Globus pallidus (tissue), 1 donor: Measurements from ENCODE around the gene XBP1.
"Not testable (repeated sequence)": the region's sequence is repeated elsewhere in the genome, so short reads cannot be mapped to it uniquely, and the experiment has no call there.

Source experiments
- DNase-seq: peaks from one replicate; pipeline ENCODE4 v3.0.0-alpha.2; 2015; ENCODE audit warnings: low spot score

Gene XBP1

DNA sequence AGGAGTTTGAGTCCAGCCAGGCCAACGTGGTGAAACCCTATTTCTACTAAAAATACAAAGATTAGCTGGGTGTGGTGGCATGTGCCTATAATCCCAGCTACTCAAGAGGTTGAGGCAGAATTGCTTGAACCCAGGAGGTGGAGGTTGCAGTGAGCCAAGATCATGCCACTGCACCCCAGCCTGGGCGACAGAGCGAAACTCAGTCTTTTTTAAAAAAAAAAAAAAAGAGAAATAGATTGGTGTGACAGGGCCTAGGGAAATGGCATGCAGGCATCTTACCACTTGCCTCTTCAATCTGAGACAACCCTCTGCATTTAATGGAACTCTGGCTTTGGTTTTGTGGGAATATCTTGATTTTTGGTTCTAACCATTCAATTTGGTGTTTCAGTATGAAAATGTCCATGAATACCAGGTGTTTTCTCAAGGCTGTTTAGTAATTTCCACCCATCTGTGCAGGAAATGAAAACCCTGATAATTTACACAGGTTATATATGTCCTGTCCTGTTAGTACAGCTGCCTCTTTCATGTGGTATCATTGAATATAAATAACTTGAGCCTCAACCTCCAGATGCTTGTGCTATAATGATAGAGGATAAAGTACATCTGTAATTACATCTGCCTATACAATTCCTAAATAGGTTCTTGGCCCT lies 8.4 kb downstream of the XBP1 start:
- no peak for DNase-seq

DNA sequence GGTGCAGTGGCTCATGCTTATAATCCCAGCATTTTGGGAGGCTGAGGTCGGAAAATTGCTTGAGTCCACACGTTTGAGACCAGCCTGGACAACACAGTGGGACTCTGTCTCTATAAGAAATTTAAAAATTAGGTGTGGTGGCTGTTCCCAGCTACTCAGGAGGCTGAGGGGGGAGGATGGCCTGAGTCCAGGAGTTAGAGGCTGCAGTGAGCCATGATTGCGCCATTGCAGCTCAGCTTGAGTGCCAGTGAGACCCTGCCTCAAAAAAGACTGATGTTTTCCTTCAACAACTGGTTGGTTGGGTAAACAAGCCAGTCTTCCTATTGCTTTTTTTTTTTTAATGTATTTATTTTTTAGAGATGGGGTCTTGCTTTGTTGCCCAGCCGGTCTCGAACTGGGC lies 9.2 kb downstream of the XBP1 start:
- DNase-seq: no peak

DNA sequence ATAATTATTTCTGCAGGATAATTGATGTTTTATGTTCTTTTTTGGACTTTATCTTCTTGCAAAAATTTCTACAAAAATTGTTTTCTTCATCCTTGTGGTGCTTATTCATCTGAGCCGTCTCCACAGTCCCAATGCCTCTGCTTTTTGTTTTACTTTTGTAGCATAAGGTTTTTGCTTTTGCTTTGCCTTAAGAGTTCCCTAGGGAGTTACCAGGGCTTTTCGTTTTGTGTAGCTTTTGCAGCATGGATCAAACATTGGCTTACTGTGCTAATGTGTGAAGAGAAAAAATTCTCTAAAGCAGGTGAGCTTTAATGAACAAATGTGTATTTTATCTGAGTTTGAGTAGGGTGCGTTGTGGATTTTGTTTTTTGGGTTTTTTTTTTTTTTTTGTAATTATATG lies 11.8 kb downstream of the XBP1 start:
- no peak for DNase-seq

DNA sequence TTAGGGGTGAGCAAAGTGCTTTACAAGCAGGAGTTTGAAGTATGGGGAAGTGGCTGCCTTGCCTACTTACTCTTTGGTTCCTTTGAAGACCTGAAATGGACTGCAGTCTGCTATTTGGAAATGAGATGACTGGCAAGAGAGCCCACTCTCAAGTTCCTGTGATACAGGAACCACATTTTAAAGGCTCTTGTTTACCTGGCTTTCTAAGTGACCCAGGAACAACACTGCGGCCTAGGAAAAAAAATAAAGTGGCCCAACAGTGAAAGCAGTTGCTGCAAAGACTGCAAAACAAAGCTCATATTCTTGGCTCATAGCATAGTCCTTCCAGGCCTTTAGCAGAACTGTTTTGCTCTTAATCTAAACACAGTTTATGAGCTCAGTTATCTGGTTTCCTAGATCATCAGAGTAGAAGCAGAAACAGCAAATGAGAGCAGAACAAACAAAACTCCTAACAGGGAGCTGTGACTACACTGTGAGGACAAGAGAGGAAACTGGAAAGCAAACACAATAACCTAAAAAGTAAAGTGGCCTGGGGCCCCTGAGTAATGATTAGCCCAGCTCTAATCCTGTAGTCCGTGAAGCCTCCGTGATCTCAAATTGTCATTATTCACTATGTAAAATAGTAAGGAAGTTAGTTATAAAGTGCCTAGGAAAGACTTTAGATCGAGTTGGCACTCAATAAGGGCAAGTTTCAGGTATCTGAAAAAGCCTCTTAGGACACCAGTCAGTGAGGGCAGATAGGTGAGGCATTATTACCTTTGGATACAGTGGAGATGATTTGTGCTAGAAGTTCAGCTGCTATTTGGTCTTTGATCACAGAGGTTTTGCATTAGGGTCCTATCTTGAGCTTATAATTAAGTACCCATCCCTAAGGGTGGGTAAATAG lies 16.3 kb downstream of the XBP1 start:
- DNase-seq: no peak

DNA sequence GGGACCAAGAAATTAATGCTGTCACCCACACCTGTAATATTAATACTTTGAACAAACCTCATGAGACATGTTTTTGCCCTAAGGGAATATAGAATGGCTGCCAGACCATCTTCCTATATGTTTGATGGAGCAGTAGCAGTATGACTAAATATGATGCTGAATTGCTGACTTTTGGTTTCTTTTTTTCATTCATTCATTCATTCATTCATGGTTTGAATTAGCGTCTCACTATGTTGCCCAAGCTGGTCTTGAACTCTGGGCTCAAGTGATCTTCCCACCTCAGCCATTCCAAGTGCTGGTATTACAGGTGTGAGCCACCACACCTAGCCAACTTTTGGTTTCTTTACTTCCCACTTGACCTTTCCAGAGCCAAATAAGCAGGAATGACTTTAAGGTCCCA lies 20.1 kb downstream of the XBP1 start:
- no peak for DNase-seq

DNA sequence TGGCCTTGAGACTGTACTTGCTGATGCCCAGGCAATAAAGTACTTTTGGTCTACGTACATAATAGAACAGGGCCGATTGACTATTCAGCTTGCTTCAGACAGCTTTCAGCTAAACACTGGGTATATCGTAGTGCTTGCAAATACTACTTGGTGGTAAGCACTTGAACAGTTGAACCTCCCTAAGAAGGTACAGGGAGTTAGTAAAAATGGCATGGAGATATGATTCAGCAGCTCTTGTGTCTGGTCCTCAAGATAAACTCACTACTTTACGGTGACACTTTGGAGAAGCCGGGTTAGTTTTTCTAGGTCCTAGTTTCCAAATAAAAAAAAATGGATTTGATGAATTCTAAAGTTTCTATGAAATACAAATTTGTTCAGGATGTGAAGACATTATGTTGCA lies 20.5 kb downstream of the XBP1 start:
- no peak for DNase-seq

DNA sequence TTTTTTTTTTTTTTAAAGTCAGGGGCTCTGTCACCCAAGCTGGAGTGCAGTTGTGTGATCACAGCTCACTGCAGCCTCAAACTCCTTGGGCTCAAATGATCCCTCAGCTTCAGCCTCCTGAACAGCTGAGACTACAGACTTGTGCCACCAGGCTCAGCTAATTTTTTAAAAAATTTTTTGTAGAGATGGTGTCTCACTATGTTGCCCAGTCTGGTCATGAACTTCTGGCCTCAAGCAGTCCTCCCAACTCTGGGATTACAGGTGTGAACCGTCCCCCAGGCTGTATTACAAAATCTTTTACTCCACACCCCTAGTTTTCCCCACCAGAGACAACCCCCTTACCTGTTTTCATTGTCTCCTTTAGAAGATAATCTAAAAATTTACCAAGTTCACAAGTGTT lies 26.0 kb downstream of the XBP1 start:
- DNase-seq: no peak

DNA sequence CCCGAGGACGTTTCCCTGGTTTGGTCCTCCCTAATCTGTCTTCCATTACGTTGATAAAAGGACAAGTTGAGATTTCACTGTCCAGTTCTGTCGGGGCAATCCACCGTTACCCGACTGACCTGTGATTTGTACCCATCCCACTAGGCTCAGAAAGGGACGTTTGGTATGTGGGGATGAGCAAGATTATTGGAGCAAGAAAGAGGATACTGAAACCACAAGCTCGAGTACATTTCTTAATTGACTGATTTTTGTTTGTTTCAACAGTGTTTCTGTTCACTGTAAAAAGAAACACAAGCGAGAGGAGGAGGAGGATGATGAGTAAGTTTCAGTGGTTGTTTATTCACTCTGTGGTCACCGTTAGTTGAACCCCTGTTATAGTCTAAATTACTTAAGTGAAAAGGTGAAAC lies 26.9 kb downstream of the XBP1 start:
- DNase-seq: no peak

DNA sequence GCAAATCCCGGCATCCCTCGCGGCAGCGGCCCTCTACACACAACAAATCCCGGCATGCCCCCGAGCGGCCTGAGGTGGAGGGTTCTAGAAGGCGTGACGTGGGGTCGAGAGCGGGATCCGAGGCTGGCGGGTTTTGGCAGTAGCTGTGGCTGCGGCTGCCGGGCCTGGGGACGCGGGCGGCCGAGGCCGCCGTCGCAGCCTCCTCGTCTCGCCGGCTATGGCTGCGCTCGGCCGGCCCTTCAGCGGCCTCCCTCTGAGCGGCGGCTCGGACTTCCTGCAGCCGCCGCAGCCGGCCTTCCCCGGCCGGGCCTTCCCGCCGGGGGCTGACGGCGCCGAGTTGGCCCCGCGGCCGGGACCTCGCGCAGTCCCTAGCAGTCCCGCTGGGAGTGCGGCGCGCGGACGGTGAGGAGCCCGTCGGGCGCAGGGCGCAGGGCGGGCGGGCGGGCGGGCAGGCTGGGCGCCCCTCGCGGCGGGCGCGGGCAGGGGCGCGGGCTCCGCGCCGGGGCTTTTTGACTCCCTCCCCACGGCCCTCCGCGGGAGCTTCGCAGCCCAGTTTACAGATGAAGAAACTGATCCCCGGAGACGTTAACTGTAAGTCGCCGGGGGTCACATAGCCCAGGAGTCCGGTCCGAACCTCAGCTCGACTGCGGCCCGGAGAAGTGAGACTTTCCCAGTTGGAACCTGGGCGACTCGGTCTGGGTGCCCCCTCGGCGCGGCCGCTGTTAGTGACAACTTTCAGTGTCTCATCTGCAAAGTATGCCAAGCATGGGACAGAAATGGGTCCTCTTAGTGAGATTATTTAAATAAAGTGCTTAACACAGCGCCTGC lies 27.5 kb downstream of the XBP1 start, which contains the start of gene CCDC117:
TSS of gene CCDC117 (plus strand) at position 63 of the 828 bp plus-strand sequence. CDS start at position 218, 155 bp downstream.
- peak; percentile 97 for DNase-seq

DNA sequence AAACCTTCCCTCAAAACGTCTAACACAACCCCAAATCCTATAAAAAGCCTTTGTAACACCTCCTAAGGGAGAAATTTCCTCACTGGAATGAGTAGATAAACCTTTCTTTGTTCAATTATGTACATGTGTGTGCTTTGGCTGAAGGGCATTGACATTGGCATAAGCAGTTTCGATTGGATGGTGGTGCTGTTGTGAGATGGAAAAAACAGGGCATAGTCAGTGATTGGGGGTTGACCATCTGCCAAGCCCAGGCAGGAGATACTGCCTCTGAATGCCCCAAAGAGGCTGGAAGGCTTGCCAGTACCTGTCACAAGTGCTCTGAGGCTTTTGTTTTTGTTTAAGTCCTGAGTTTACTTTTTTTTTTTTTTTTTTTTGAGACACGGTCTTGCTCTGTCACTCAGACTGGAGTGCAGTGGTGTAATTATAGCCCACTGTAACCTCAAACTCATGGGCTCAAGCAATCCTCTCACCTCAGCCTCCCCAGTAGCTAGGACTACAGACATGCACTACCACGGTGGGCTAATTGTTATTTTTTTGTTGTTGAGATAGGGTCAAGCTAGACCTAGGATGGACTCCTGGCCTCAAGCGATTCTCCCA lies 29.1 kb downstream of the XBP1 start:
- DNase-seq: no peak

DNA sequence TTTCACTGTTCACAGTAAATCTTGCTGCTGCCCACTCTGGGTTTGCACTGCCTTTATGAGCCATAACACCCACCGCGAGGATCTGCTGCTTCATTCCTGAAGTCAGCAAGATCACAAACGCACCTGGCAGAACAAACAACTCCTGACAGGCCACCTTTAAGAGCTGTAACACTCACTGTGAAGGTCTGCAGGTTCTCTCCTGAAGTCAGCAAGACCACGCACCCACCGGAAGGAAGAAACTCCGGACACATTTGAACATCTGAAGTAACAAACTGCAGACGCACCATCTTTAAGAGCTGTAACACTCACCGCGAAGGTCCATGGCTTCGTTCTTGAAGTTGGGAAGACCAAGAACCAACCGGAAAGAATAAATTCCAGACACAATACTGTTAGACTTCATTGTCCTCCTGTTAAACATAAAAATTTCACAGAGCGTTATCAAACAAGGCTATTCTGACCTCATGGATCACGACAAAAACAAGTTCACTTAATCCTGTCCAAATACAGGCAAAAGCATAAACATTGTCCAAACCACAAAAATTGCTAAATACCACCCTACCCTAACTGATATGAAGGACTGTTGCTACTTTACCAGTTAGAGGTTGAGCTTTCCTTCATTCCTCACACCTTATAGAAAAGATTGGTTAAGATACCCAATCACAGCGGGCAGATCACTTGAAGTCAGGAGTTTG lies 30.8 kb downstream of the XBP1 start:
- DNase-seq: no peak

DNA sequence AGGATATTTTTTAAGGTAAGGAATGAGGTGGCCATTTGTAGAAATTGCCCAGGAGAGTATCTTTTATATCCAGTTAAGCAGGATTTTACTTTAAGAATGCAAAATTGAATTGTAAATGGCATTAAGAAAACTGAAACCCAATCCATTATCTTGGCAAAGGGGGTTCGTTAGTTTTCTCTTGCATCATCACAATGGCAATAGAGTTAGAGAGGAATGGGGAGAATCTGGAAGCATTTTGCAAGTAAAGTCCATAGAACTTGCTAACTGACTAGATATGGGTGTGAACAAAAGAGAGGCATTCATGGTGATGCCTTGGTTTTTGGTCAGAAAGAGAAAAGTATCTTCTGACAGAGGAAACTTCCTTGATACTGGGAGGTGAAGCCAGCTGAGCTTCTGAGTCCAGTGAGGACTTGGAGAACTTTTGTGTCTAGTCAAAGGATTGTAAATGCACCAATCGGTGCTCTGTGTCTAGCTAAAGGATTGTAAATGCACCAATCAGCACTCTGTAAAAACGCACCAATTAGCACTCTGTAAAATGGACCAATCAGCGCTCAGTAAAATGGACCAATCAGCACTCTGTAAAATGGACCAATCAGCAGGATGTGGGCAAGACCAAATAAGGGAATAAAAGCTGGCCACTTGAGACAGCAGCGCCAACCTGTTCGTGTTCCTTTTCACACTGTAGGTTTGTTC lies 31.5 kb downstream of the XBP1 start:
- no peak for DNase-seq

DNA sequence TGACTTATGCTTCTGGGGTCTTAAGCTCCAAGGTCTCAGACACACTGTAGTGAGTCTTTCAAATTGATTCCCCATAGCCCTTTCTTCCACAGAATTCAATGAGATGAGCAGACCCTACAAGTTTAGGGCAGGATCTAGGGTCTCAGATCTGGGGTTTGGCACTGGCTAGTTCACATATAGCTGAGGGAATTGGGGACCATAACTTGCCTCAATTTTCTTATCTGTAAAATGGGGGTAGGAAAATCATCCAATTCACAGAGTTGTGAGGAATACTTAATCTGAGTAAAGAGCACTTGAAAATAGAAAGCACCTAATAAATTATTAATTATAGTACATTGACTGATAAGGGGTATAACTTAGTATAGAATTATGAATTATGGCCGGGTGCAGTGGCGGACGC lies 33.7 kb downstream of the XBP1 start:
- DNase-seq: no peak

DNA sequence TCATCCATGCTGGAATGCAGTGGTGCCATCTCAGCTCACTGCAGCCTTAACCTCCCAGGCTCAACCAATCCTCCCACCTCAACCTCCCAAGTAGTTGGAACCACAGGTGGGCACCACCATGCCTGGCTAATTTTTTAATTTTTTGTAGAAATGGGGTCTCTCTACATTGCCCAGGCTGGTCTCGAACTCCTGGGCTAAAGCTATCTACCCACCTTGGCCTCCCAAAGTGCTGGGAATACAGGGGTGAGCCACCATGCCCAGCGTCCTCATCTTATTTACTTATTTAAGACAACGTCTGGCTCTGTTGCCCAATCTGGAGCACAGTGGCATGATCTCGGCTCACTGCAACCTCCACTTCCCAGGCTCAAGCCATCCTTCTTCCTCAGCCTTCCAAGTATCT lies 38.4 kb downstream of the XBP1 start:
- not testable (repeated sequence) for DNase-seq

DNA sequence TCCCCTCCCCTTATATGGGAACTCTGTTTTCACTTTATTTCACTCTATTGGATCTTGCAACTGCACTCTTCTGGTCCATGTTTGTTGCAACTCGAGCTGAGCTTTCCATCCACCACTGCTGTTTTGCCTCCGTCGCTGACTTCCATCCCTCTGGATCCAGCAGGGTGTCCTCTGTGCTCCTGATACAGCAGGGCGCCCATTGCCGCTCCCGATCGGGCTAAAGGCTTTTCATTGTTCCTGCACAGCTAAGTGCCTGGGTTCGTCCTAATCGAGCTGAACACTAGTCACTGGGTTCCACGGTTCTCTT lies 39.0 kb downstream of the XBP1 start:
- DNase-seq: no peak

DNA sequence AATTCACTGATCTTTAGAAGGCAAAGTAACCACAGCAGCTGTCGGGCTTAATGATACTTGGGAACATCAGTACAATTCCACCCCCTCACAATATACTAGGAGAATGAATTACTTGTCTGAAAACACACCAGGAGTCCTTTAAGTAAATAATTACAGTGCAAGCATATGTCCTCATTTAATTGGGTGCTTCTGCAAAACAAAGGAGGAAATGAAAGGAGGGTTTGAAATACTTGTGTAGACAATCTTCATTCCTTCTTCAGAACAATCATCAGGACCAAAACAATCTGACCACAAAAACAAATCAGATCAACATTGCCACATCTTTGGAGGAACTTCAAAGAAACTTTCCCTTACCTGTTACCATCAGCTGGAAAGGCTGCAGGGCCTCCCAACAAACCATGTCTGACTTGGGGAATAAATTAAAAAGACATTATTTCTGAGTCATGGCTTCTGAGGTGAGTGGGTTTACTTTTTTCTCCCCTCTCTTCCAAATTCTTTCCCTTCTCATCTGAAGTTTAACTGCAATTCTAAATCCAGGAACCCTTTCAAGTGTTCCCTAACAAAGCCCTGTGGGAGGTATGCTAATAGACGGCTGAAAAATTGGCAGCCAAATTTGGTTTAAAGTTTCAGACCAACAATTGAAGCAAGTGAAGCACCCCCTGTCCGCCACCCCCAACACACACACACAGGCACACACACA lies 40.4 kb downstream of the XBP1 start:
- DNase-seq: no peak

DNA sequence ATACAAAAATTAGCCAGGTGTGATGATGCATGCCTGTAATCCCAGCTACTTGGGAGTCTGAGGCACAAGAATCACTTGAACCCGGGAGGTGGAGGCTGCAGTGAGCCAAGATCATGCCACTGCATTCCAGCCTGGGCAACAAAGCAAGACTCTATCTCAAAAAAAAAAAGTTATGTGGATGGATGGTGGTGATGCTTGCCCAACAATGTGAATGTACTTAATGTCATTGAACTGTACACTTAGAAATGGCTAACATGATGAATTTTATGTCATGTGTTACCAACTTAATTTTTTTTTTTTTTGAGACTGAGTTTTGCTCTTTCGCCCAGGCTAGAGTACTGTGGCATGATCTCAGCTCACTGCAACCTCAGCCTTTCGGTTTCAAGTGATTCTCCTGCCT lies 45.9 kb downstream of the XBP1 start:
- DNase-seq: not testable (repeated sequence)

DNA sequence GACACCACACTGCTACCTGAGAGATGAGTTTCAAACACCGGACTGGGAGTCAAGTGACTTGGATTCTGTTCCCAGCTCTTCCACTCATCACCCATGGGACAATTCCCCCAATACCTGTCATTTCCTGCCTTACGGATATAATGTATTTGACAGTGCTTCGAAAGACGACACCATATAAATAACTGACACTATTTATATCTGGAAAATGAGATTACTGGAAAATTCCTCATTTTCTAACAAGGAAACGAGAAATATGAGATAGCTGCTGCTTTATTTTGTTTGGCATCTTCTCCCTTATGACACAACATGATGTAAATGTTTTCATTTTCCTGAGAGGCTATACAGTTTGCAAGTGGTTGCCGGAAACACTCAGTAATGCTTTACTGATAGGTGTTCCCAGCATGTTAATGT lies 49.9 kb downstream of the XBP1 start:
- no peak for DNase-seq
